ENCODE results near the gene PARVG.

DNA sequence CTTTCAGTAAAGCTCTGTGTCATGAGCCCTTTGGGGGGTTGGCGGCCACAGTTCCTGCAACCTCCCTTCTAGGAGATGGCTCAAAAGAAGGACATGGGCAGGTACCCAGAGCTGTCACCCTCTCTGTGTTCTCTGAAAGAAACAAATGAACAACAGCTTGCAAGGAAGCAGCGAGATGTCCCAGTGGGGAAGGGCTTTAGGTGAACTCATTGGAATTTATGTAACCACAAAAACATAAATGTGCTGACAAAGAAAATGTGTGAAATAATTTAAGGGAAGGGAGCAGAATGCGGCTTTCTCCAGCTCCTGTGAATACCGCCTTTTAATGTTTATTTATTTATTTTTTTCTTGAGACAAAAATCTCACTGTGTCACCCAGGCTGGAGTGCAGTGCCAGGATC, 3.3 kb downstream of the PARVG start:
- TF ChIP-seq, protein P1, sequence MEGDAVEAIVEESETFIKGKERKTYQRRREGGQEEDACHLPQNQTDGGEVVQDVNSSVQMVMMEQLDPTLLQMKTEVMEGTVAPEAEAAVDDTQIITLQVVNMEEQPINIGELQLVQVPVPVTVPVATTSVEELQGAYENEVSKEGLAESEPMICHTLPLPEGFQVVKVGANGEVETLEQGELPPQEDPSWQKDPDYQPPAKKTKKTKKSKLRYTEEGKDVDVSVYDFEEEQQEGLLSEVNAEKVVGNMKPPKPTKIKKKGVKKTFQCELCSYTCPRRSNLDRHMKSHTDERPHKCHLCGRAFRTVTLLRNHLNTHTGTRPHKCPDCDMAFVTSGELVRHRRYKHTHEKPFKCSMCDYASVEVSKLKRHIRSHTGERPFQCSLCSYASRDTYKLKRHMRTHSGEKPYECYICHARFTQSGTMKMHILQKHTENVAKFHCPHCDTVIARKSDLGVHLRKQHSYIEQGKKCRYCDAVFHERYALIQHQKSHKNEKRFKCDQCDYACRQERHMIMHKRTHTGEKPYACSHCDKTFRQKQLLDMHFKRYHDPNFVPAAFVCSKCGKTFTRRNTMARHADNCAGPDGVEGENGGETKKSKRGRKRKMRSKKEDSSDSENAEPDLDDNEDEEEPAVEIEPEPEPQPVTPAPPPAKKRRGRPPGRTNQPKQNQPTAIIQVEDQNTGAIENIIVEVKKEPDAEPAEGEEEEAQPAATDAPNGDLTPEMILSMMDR (IDR thresholded peaks at IDR 0.05; ENCODE audit: low read depth, low read length, poor library complexity, severe bottlenecking), result no peak
- TF ChIP-seq EZH2phosphoT487 (IDR thresholded peaks at IDR 0.05; ENCODE audit: borderline replicate concordance, low read length), result no peak
